Measurements from ENCODE around the gene MFSD12. TPM values are rescaled to one million over a fixed set of nuclear protein-coding genes. Genes with fewer than 3 reads are reported as not detected.

MFSD12 gene
- total and polyA plus RNA-seq, 7 donors, result 2.4 to 53.5 (median 22.1) TPM

GRCh38 chr19:3533563-3534216 is 23.7 kb downstream of the MFSD12 start:
- no peak for TF ChIP-seq POLR2A (IDR thresholded peaks at IDR 0.05)
- TF ChIP-seq EP300 (IDR thresholded peaks at IDR 0.05), result no peak
- no peak for TF ChIP-seq CTCF (IDR thresholded peaks at IDR 0.05)
- no peak for TF ChIP-seq POLR2AphosphoS5 (IDR thresholded peaks at IDR 0.05)
- WGBS, 2 donors, result 89 to 90% methylated on average over 12 of the region's 12 CpGs
- intact Hi-C loops (cut with DNase I), result no loop called here

GRCh38 chr19:3533033-3533432 is 24.4 kb downstream of the MFSD12 start:
- H3K9me3 ChIP-seq, result no peaks in the 10 kb centered on the region
- 90 to 96% methylated on average over 17 of the region's 17 CpGs for WGBS, 2 donors
- H3K27me3 ChIP-seq, result no peaks in the 10 kb centered on the region
- no peak overlapping the region for H3K4me3 ChIP-seq
- H3K36me3 ChIP-seq, result peaks cover 27 to 64% (median 45%) of the 10 kb centered on the region in 4 donors
- DNase-seq, result no peak
- TF ChIP-seq POLR2A (IDR thresholded peaks at IDR 0.05) (no peak), POLR2AphosphoS5 (IDR thresholded peaks at IDR 0.05) (no peak), CTCF (IDR thresholded peaks at IDR 0.05) (no peak), EP300 (IDR thresholded peaks at IDR 0.05) (no peak)
- intact Hi-C loops (cut with DNase I), result no loop called here
- no peak overlapping the region for H3K27ac ChIP-seq
- H3K4me1 ChIP-seq, result peaks cover 0 to 4% (median 0%) of the 10 kb centered on the region in 4 donors

More at GRCh38 chr19:3533563-3534216, 23.7 kb downstream of the MFSD12 start:
- Histone ChIP-seq H3K4me3 (no peak overlapping the region), H3K27ac (no peak overlapping the region), H3K27me3 (no peaks in the 10 kb centered on the region), H3K9me3 (no peaks in the 10 kb centered on the region), H3K36me3 (peaks cover 27 to 60% (median 43%) of the 10 kb centered on the region in 4 donors), H3K4me1 (peaks cover 0 to 4% (median under 1%) of the 10 kb centered on the region in 4 donors)
- no peak for DNase-seq

GRCh38 chr19:3532154-3532786 is 25.1 kb downstream of the MFSD12 start:
- TF ChIP-seq POLR2AphosphoS5 (IDR thresholded peaks at IDR 0.05), result no peak
- TF ChIP-seq CTCF (IDR thresholded peaks at IDR 0.05), result no peak
- Histone ChIP-seq H3K4me1 (peaks cover 0 to 4% (median 0%) of the 10 kb centered on the region in 4 donors), H3K27me3 (no peaks in the 10 kb centered on the region), H3K9me3 (no peaks in the 10 kb centered on the region), H3K4me3 (no peak overlapping the region), H3K27ac (no peak overlapping the region), H3K36me3 (peaks cover 27 to 72% (median 53%) of the 10 kb centered on the region in 4 donors)
- intact Hi-C loops (cut with DNase I), result no loop called here
- WGBS, 2 donors, result 95 to 96% methylated on average over 33 of the region's 33 CpGs
- DNase-seq, result no peak

GRCh38 chr19:3531716-3532115 is 25.7 kb downstream of the MFSD12 start:
- H3K27me3 ChIP-seq, result no peaks in the 10 kb centered on the region
- H3K4me3 ChIP-seq, result no peak overlapping the region
- DNase-seq, result no peak
- TF ChIP-seq POLR2A (IDR thresholded peaks at IDR 0.05) (no peak), CTCF (IDR thresholded peaks at IDR 0.05) (no peak), POLR2AphosphoS5 (IDR thresholded peaks at IDR 0.05) (no peak), EP300 (IDR thresholded peaks at IDR 0.05) (no peak)
- intact Hi-C loops (cut with DNase I), result no loop called here
- H3K36me3 ChIP-seq, result peaks cover 27 to 77% (median 58%) of the 10 kb centered on the region in 4 donors
- H3K4me1 ChIP-seq, result no peaks in the 10 kb centered on the region
- 95 to 96% methylated on average over 29 of the region's 29 CpGs for WGBS, 2 donors
- no peaks in the 10 kb centered on the region for H3K9me3 ChIP-seq
- H3K27ac ChIP-seq, result no peak overlapping the region
